Left renal pelvis (tissue), 4 donors: ENCODE measurements around the gene FAM13A. TPM values are rescaled to one million over a fixed set of nuclear protein-coding genes. Genes with fewer than 3 reads are reported as not detected.

Experiments
- DNase-seq, 4 donors: peaks; one replicate each; pipeline ENCODE4 v3.0.0-alpha.2; 2013; ENCODE audit warnings: low read depth in 4 of 4, low spot score in 3 of 4
- polyA plus RNA-seq, 4 donors: library from polyadenylated mRNA; unstranded; fragments of 120-200 nt; gene quantifications; one replicate each; pipeline ENCODE4 v1.2.1, GENCODE V29; 2013; ENCODE audit not compliant: insufficient read length in 4 of 4

The FAM13A gene
- polyA plus RNA-seq, 4 donors, result 31.1 to 38.6 (median 33.1) TPM

DNA sequence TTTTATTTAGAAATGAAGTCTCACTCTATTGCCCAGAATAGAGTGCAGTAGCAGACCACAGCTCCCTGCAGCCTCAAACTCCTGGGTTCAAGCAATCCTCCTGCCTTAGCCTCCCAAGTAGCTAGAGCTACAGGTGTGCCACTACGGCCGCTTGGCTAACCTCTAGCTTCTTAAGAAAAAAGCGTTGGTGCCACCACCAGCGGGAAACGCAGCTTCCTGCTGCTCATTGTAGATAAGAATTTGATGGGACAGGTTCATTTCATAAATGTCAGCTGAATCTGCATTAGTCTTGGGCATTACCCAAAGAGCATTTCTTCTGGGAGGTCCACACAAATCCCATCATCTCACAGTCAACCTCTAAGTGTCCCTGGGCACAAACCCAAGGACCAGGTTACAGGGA is 326.2 kb downstream of the FAM13A start:
- no peak for DNase-seq

DNA sequence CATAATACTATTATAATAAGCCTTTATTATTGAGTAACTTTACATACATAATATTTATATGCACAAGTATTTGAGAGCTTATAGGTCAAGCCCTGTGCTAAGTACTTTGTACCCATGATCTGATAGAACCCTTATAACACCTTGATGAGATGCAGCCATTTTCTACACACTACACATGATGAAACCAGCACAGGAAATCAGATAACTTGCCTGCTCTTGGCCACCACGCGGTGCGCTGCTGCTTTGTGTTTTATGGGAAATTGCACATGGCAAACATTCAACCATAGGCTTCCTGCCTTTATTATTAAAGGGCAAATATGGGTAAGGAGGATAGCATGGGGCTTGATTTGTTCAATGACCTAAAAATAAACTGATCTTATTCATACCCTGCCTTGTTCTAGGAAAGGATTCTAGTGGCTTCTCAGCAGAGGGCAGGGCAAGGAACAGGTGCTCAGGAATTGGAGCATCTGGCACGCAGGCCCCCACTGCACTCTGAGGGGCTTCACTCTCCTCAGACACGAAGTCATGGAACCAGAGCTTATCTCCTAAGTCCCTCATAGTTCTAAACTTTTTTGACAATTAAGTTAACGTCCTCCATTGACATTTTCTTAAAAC is 327.7 kb downstream of the FAM13A start:
- no peak for DNase-seq

DNA sequence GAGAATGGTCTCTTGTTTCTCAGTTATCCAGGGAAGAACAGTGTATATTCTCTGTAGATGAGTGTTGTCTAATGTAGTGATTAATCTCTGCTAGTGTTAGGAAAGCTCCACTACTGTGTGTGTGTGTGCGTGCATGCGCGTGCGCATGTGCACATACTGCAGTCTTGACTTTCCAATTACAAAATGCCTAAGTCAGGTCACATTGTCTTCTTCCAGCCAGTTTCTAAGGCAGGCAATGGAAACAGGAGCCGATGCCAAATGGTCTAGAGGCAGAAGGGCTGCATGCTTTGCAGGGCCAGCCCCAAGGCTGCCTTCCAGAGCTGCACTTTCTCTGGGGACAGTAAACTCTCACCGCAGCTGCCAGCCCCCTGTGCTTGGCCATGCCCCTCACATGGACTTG is 328.8 kb downstream of the FAM13A start:
- DNase-seq, result no peak

DNA sequence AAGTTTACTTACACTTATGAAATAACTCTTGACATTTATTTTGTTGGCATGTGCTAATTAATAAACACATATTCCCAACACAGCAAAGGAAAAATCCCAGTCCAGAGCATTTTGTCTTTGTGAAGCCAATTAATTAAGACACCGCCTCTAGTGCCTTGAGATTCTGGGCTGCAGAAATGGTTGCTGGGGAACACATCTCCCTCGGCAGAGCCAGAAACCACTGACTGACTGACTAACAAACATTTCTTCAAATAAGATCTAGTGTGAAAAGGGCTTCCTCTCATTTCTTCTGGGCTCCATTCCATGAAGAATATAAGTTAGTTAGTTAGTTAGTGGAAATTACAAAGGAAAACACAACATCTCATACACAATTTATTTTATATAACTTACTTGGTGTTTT is 331.0 kb downstream of the FAM13A start:
- DNase-seq, result no peak

DNA sequence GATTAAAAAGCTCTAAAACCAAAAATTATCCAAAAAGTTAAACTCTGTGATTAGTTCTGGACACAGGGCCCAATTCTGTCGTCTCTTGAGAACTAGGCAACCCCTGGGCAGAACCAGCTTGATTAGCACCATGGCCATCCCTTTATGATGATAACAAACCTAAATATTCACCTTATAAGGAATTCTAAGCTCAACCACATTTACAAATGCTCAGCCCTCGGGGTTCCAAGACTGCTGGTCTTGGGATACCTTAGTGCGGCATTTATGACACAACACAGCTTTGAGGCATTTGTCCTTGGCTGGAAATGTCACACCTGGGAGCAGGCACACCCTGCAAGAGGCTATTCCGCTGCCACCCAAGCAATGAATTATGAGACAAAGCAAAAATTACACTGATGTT is 331.8 kb downstream of the FAM13A start:
- no peak for DNase-seq

DNA sequence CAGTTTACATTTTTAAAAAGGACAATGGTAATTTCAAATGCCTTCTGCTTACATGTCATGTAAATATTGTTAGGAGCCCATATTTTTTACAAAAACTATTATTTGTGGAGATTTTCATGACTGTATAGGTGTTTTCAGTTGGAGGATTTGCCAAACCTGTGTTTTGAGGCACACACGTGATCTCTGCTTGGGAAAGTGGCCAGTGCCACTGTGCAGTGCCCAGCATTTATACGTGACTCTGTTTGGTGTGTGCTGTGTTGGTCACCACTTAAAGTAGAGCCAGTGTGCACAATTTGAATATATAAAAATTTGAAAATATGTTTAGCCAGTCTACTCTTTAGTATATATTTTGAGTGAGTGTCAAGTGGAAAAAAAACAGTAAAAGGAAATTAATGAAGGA is 332.6 kb downstream of the FAM13A start:
- DNase-seq, result no peak

DNA sequence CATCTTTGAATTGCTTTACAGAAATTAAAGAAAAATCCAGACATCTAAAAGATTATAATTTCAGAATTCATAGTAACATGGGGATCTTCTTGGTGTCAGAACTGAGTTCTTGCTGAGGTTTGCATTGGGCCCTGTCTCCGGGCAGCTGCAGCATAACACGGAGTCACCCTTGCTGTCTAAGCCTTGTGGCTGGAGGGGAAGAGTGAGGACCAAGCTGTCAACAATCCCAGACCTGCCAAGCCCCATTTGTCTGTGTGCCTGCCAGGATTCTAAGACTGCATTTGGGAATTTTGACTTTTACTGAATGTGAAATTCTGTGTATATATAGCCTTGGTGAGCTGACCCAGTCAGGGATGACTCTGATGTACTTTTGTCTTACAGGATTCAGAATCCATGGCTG is 334.2 kb downstream of the FAM13A start:
- no peak for DNase-seq

DNA sequence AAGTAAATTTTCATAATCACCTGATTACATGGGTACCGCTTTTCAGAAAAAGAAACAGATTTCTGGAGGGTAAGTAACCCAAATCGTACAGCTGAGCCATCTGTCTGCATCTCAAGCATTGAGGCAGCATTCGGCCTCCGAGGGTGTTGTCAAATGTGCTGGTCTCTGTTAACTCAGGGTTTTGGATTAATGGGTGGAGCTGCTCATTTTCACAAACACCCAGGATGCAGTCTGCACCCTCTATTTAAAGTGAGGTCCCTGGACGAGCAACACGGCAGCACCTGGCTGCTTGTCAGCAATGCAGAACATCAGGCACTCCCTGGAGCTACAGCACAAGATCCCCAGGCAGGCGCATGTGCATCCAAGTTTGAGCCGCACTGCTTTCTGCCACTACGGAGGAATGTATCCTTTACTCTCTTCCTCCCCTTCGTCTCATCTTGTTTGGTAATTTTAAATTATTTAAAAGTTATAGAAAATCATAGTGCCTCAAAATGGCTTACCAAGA is 334.7 kb downstream of the FAM13A start:
- DNase-seq, result no peak

DNA sequence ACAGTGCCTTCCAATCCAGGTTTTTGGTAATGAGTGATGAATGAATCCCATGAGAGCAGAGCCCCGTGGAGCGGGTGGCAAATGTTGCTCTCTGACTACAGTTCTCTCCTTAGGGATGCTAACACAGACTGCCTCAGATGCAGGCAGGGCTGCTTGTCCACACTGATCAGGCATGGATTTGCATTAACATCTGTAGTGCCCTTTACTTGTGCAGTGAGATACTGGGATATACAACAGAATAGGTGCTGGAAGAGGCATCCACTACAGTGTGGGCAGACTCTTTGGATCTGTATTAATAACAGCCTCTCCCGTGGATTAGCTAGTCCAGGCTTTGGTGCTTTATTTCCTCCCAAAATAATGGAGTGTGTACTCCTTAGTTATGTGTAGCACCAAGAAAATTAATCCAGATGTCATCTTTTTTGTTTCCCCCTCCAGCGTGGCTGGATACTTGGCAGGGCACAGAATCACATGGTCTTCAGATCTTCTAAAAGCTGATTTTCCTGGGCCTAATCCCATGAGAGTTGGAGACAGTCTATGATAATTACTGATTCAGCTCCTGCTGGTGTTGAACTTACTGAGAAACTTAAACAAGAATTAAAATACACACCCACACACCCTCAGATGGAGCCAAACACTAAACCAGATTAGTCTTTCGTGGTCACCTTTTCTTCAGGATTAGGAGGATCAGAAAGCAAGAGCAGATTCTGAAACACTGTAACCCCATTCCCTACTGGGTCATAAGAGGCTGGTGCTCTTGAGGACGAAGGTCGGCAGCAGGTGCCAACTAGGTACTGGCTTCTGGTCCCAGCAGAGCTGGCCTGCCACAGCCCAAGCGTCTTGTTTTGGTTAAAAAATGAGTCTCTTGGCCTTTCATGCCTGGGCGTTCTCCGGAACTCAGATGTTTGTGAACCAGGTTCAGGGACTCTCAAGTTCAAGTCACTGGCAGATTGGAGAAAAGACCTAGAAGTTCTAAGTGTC is 336.2 kb downstream of the FAM13A start:
- DNase-seq, result no peak

DNA sequence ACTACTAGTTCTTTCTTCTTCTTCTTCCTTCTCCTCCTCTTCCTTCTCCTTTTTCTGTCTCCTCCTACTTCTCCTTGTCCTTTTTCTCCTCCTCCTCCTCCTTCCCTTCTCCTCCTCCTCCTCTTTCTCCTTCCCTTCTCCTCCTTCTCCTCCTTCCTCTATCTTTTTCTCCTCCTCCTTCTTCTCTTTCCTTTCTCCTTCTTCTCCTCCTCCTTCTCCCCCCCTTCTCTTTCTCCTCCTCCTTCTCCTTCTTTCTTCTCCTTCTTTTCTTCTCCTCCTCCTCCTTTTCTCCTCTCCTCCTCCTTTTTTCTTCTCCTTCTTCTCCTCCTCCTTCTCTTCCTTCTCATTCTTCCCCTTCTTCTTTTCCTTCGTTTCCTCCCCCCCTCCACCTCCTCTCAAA is 337.6 kb downstream of the FAM13A start:
- DNase-seq, result no peak

DNA sequence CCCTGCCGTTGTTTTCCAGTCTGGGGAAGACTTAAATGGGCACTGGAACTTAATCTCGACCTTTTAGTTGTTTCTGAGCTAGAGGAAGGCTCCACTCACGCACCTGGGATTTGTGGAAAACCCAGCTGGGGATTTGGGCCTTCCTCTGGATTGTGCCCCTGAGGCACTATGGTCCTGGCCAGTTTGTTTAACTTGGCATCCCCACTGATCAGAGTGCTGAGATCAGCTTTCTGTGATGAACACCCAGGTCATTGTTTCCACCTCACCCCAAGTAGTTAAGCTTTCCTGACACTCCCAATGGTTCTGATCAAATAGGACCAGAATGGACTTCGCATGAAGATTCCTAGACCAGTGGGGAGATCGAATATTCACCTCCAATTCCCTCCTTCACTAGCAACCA is 338.9 kb downstream of the FAM13A start:
- no peak for DNase-seq

DNA sequence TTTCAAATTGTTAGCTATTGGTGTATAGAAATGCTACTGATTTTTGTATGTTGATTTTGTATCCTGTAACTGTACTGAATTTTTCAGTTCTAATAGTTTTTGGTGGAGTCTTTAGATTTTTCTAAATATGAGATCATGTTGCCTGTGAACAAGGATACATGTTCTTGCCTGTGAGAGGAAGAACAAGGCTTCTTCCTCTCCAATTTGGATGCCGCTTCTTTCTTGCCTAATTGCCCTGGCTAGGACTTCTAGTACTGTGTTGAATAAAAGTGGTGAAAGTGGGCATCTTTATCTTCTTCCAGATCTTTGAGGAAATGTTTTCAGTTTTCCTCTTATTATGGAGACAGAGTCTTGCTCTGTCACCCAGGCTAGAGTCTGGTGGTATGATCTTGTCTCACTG is 343.2 kb downstream of the FAM13A start:
- no peak for DNase-seq

DNA sequence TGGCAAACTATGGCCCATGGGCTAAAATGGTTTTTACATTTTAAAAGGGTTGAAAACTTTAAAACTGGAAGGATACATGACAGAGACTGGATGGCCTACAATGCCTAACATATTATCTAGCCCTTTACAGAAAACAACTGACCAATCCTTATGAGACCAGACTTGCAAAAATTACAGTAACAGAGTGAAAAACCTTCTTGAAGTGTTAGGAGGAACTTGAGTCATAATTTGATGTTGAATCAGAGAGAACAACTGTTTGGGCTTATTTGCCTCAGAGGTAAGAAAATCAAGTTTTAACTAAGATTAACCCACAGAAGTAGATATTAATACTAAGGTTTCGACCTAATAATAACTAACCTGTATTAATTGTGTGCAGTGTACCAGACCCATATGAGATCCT is 347.0 kb downstream of the FAM13A start:
- DNase-seq, result no peak

DNA sequence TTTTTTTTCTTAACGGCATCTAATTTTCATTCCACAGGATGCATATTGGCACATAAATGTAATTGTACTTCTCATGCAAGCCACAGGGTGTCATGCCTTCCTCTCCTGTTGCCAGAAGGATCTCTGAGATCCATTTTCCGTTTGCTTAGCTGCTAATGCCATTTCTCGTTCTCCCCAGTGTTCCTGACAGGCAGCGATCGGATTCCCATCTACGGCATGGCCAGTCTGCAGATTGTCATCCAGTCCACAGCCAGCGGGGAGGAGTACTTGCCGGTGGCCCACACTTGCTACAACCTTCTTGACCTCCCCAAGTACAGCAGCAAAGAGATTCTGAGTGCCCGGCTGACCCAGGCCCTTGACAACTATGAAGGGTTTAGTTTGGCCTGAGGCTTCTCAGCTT is 350.4 kb downstream of the FAM13A start:
- peak in 2 of 4 donors; percentile 25 to 27 for DNase-seq

DNA sequence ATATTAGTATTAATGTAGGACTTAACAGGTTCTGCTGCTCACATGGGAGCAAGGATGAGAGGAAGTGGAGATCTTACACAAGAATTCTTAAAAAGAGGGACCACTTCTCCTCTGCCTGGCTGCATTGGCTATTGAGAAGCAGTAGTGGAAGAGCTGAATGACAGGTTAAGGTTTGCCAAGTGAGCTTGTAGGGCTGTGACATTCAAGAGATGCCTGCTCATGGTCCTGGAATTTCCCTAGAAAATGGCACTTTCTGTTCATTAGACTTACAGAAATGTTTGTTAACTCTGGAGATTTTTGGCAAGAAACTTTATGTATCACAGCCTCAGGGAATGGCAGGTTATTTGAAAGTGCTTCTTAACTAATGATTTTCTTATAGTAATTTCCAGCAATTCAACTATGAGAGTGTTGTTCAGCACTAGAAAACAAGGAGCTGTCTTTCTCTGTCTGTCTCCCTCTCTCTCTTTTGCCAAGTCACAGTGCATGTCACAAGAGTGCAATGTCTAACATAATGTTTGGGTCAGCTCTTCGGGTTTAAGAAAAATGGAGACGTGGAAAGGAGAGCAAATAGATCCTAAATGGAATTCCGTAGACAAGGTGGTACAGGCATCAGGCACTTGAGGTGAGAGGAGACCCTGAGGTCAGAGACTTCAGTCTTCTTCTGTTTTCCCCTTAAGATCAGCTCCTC is 351.0 kb downstream of the FAM13A start:
- DNase-seq, result no peak

DNA sequence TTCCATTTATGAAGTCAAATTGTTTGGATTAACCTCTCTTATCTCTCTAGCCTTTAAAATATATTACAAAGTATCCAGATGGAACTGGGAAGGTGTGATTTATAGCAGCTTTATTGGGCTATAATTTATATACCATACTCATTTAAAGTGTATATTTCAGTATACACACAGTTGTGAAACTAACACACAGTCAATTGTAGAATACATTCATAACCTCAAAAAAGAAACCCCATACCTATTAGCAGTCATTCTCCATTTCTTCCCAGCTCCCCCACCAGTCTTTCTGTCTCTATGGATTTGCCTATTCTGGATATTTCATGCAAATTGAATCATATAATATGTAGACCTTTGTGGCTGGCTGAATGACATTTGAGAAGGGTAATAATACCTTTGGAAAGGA is 351.8 kb downstream of the FAM13A start:
- no peak for DNase-seq

DNA sequence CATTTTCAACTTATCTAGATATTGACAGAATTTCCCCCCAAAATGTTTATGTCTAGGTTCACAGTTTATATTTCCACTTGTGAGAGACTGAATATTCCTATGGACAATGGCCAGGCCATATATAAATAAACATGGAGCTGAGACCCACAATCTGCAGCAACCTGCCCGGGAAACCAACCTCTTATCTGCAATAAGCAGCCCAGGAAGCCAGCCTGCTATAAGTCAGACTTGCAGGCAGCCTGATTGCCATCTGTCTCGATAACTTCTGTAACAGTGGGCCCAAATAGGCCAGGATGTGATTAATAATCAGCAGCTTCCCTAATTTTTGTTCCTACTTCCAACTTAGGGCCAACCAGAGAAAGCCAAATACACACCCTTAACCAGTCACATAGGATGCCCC is 354.2 kb downstream of the FAM13A start:
- no peak for DNase-seq

DNA sequence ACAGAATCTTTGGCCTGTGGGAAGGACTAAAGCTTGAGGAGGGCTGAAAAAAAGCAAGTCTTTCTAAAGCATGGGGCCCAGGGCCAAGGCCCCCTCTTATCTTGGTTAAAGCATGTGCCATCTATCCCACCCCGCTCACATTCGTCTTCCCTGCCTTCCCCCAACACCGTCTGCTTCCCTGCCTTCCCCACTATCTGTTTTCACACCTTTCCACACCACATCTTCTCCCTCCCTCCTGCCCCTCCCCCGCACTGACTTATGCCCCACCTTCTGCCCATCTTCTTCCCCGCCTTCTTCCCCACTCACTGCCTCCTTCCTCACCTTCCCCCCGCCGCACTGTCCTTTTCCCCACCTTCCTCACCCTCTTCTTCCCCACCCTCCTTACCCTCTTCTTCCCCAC is 358.5 kb downstream of the FAM13A start:
- no peak for DNase-seq

DNA sequence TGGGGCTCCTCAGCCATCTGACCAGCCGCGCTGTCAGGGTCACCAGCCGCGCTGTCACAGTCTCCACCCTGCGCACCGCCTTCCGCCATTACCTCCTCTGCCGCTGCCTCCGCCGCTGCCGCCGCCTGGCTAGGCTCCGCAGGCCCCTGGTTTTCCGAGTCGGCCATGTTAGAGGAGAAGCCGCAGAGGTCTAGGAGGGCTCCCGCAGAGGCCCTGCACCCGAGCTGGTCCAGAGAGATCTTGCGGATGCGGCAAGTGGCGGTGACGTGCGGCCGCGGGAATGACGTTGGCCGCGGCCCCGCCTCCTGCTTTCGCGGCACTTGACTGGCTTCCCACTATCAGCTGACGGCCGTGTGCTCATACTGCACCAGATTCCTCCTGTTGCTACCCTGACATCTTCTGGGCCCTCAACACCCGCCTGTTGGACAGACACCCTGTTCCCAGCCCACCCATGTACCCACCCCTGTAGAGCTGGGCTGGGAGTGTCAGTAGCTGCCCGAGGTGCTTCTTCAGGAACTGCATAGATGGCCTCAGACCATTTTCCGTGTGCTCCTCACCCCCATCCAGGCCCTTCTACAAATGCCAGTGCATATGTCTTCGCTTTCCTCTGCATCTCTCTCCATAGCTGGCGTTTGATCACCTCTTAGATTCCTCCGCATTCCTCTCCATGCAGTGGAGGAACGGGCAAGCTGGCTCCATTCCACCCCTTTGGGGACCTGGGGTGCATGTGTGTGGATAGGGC is 359.2 kb downstream of the FAM13A start, which contains the start of gene NAP1L5:
Gene NAP1L5 (minus strand): TSS at position 242 of the 742 bp plus-strand sequence. CDS start 75 bp downstream, at position 167.
- peak in 2 of 4 donors; percentile 18 to 22 for DNase-seq

DNA sequence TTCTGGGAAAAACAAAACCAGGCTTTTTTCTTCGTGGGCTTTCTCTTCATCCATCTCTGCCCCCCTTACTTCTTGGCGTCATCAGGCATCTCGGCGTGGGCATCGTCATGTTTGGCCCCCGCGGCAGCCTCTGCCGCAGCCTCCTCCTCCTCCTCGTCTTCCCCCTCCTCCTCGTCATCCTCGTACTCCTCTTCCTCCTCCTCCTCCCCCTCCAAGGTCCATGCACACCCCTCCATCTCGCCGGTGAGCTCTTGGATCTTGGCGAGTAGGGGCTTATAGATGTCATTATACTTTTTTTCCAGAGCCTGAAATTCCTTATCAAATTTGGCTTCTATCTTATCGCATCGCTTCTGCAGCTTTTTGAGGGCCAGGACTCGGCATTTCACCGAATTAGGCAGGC is 359.8 kb downstream of the FAM13A start:
- peak in 2 of 4 donors; percentile 6 to 18 for DNase-seq
